LNCAP (cell line): ENCODE data around the gene TACC2.
A peak's percentile ranks its signal among the peaks of the same experiment; 100 is the strongest.

Source experiments
- CTCF ChIP-seq: fragments of 450-650 bp; IDR thresholded peaks from 2 replicates; pipeline ENCODE4 v1.5.1; 2017; ENCODE audit warnings: mild to moderate bottlenecking

Gene TACC2

GRCh38 chr10:122054048-122055025 lies 65.4 kb downstream of the TACC2 start:
- TF ChIP-seq CTCF = peak; percentile 60

DNA sequence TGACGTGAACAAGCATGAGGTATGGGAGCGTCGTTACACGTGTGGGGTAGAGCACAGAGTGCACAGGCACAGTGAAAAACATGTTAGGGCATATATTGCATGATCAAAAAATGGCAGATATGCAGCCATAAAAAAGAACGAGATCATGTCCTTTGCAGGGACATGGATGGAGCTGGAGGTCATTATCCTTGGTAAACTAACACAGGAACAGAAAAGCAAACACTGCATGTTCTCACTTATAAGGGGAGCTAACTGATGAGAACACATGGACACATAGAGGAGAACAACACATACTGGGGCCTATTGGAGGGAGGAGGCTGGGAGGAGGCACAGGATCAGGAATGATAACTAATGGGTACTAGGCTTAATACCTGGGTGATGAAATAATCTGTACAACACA lies 66.3 kb downstream of the TACC2 start:
- no peak for TF ChIP-seq CTCF

GRCh38 chr10:122056431-122057094 lies 67.6 kb downstream of the TACC2 start:
- TF ChIP-seq CTCF = no peak

DNA sequence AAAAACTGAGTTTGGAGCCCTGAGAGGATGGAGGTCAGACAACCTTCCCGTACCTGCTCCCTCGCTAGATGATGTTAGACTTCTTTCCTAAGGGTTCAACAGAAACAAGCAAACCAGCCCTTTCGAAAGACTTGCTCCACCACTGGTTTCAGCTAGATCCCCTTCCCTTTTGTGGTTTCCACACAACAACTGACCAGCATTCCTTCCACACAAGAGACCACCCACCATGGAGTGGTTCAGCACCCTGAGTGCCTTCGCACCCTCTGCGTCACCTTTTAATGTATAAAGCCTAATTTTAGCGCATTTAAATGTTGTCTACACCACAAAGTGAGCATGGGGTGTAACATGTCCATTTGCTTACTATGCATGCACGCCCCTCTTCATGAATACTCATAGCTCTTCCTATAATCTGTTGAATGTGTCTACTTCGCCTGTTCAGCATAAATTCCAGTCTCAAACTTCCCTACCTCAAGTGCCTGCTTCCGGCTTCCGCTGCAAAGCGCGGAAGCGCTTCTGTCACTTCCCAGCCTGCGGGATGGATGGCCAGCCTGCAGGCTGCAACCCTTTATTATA lies 69.0 kb downstream of the TACC2 start:
- TF ChIP-seq CTCF = no peak

- TF ChIP-seq CTCF = no peak
Observed at GRCh38 chr10:122060250-122060649, 71.3 kb downstream of the TACC2 start.

DNA sequence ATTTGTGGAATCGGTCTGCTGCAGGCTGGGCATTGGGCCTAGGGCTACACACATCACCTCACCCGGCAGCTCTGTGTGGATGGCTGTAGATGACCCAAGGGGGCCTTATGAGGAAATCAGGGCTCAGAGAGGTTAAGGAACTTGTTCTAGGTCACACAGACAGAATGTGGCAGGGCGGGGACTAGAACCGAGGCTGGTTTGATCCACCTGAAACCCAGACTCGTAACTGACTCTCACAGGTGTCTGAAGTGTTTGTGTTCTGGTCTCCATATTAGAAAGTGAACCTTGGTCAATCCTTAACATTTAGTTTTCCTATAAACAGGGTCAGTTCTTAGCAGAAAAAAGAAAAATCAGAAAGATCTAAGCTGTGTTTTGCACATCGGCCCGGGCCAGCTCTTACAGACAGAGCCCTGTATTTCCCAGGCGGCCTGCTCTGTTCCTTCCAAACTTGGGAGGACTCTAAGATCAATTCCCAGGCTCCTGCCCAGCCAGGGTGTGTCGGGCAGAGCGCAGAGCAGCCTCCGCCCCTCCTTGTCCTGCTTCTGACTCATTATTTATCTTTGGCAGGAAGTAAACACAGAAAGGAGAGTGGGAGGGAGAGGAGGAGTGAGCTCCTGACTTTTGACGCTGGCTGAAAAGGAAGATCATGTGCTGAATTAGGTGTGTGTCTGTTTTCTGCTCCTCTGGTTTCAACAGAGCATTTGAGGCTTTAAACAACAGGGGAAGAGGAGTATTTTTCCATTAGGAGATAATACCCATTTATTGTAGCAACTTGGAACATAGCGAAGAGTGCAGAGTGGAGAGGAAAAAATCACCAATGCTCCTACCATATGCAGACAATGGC lies 74.1 kb downstream of the TACC2 start:
- no peak for TF ChIP-seq CTCF

GRCh38 chr10:122068844-122069243 lies 79.9 kb downstream of the TACC2 start:
- TF ChIP-seq CTCF = no peak
